Measurements from ENCODE around the gene ULK4. TPM values are rescaled to one million over a fixed set of nuclear protein-coding genes. Genes with fewer than 3 reads are reported as not detected.

The ULK4 gene
- total and polyA plus RNA-seq, 2 of the 8 experiments (the other 6 are each of a cell fraction or from before 2014, with no cell fraction given) = 3.0 to 10.8 TPM

GRCh38 chr3:41265823-41266273 is 696.1 kb downstream of the ULK4 start (continued):
- no peak for TF ChIP-seq SIN3A (conservative IDR thresholded peaks at IDR 0.05 in 1 of 2, IDR thresholded peaks at IDR 0.05 in 1 of 2; ENCODE audit: low read depth in 1 of 2, low read length in 2 of 2)
- TF ChIP-seq, protein P1, sequence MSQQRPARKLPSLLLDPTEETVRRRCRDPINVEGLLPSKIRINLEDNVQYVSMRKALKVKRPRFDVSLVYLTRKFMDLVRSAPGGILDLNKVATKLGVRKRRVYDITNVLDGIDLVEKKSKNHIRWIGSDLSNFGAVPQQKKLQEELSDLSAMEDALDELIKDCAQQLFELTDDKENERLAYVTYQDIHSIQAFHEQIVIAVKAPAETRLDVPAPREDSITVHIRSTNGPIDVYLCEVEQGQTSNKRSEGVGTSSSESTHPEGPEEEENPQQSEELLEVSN (IDR thresholded peaks at IDR 0.05) = no peak
- no peak for TF ChIP-seq SP2 (IDR thresholded peaks at IDR 0.05; ENCODE audit: low read length)

Data from H1 (cell line).